ENCODE data around the gene CDK6. TPM values are rescaled to one million over a fixed set of nuclear protein-coding genes. Genes with fewer than 3 reads are reported as not detected.

CDK6 gene
- polyA plus RNA-seq, 2 of the 4 experiments (the other 2 are of a cell fraction) = 13.6 to 25.9 TPM

DNA sequence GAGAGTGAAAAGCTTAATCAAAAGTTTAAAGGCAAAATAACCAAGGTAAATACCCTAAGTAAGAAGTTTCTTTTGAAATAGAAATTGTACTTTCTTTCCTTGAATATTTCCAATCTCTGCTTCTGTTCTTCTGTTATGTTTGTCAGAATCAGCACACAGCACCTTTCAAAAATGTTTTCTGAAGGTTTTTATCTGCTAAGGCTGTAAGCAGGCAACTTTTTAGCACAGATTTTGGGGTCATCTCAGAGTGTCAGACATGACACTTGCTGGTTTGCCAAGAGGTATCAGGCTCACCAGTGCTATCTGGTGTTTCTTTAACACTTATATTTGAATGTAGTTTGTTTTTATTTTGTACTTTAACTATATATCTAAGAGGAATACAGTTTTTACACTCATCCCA is 94.2 kb downstream of the CDK6 start:
- TF ChIP-seq, protein P1, sequence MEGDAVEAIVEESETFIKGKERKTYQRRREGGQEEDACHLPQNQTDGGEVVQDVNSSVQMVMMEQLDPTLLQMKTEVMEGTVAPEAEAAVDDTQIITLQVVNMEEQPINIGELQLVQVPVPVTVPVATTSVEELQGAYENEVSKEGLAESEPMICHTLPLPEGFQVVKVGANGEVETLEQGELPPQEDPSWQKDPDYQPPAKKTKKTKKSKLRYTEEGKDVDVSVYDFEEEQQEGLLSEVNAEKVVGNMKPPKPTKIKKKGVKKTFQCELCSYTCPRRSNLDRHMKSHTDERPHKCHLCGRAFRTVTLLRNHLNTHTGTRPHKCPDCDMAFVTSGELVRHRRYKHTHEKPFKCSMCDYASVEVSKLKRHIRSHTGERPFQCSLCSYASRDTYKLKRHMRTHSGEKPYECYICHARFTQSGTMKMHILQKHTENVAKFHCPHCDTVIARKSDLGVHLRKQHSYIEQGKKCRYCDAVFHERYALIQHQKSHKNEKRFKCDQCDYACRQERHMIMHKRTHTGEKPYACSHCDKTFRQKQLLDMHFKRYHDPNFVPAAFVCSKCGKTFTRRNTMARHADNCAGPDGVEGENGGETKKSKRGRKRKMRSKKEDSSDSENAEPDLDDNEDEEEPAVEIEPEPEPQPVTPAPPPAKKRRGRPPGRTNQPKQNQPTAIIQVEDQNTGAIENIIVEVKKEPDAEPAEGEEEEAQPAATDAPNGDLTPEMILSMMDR (IDR thresholded peaks at IDR 0.05) = no peak
- TF ChIP-seq PBX3 (IDR thresholded peaks at IDR 0.05) = no peak
- TF ChIP-seq EHMT2 (IDR thresholded peaks at IDR 0.05; ENCODE audit: low read depth) = no peak
- no peak for TF ChIP-seq SREBF2 (IDR thresholded peaks at IDR 0.05)
- TF ChIP-seq, protein P2, sequence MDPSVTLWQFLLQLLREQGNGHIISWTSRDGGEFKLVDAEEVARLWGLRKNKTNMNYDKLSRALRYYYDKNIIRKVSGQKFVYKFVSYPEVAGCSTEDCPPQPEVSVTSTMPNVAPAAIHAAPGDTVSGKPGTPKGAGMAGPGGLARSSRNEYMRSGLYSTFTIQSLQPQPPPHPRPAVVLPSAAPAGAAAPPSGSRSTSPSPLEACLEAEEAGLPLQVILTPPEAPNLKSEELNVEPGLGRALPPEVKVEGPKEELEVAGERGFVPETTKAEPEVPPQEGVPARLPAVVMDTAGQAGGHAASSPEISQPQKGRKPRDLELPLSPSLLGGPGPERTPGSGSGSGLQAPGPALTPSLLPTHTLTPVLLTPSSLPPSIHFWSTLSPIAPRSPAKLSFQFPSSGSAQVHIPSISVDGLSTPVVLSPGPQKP (IDR thresholded peaks at IDR 0.05; ENCODE audit: low read depth, low read length) = no peak
- no peak for TF ChIP-seq NR3C1 (IDR thresholded peaks at IDR 0.05)
- TF ChIP-seq RAD21 (conservative IDR thresholded peaks at IDR 0.05 in 1 of 2, IDR thresholded peaks at IDR 0.05 in 1 of 2) = no peak
- Histone ChIP-seq H3K4me1 (peaks cover 56% of the 10 kb centered on the region), H3K9me3 (peaks cover 7% of the 10 kb centered on the region; the same call in 1 of the 3 replicates), H3K4me2 (peak overlapping the region; percentile 65), H3K4me3 (no peak overlapping the region), H3K27ac (peak overlapping the region; percentile 38 to 79)
- DNase-seq (ENCODE audit: low read depth in 1 of 2, low spot score in 1 of 2) (no peak), ATAC-seq (no peak), FAIRE-seq (no peak)
- ChIA-PET CTCF (interaction anchor here (1.0 to 3.2 kb wide), 3 partner anchors 15 to 129 kb away, joined by 3 to 20 read pairs (median 3); no protein-coding TSS in a partner anchor), POLR2A (no interaction called here)

GRCh38 chr7:92740700-92741126 is 95.7 kb downstream of the CDK6 start:
- ATAC-seq (peak; percentile 87 to 89), FAIRE-seq (no peak), DNase-seq (ENCODE audit: low read depth in 1 of 2, low spot score in 1 of 2) (peak in 1 of 2 experiments; percentile 74)
- WGBS (ENCODE audit: missing lambda C conversion rate) = 41% methylated on average over 6 of the region's 6 CpGs
- Histone ChIP-seq H3K9me3 (peaks cover 7% of the 10 kb centered on the region; the same call in 1 of the 3 replicates), H3K4me3 (no peak overlapping the region), H3K4me2 (peak overlapping the region; percentile 65), H3K27ac (peak overlapping the region; percentile 38 to 75), H3K4me1 (peaks cover 44% of the 10 kb centered on the region)
- POLR2A ChIA-PET = interaction anchor here (0.7 to 1.0 kb wide), 2 partner anchors 45 to 91 kb away, joined by 3 read pairs; no protein-coding TSS in a partner anchor
- CTCF ChIA-PET = interaction anchor here (3.2 kb wide), 1 partner anchor 92 kb away, joined by 20 read pairs; no protein-coding TSS in a partner anchor
- no peak for TF ChIP-seq REST (IDR thresholded peaks at IDR 0.05)
- no peak for TF ChIP-seq TFCP2L1 (CRISPR knock-in tag; IDR thresholded peaks at IDR 0.05)
- TF ChIP-seq EHF (CRISPR knock-in tag; IDR thresholded peaks at IDR 0.05) = no peak
- no peak for TF ChIP-seq EP300 (IDR thresholded peaks at IDR 0.05)
- TF ChIP-seq HDAC2 (IDR thresholded peaks at IDR 0.05) = no peak
- TF ChIP-seq NPAS2 (CRISPR knock-in tag; IDR thresholded peaks at IDR 0.05; ENCODE audit: borderline replicate concordance) = no peak
- TF ChIP-seq HES2 (IDR thresholded peaks at IDR 0.05) = no peak
- no peak for TF ChIP-seq ZC3H11A (IDR thresholded peaks at IDR 0.05)
- TF ChIP-seq CHD2 (IDR thresholded peaks at IDR 0.05; ENCODE audit: low read length, partially characterized antibody) = no peak
- TF ChIP-seq, protein P3, sequence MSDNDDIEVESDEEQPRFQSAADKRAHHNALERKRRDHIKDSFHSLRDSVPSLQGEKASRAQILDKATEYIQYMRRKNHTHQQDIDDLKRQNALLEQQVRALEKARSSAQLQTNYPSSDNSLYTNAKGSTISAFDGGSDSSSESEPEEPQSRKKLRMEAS (IDR thresholded peaks at IDR 0.05) = peak; percentile 96
- TF ChIP-seq KDM1A (IDR thresholded peaks at IDR 0.05; ENCODE audit: low read depth) = no peak
- TF ChIP-seq CEBPB (IDR thresholded peaks at IDR 0.05) = peak in 1 of 2 experiments; percentile 53; a peak in 1 of 4 replicates
- no peak for TF ChIP-seq MYC (IDR thresholded peaks at IDR 0.05; ENCODE audit: borderline replicate concordance, low read length)
- no peak for TF ChIP-seq RFX5 (IDR thresholded peaks at IDR 0.05)
- no peak for TF ChIP-seq NR3C1 (IDR thresholded peaks at IDR 0.05)
- TF ChIP-seq JUNB (IDR thresholded peaks at IDR 0.05) = peak; percentile 56
- peak; percentile 72; the same call in 1 of the 2 replicates for TF ChIP-seq HOXB13 (CRISPR knock-in tag; IDR thresholded peaks at IDR 0.05; ENCODE audit: low read depth)
- TF ChIP-seq BHLHE40 (IDR thresholded peaks at IDR 0.05; ENCODE audit: low read depth, low read length) = no peak
- TF ChIP-seq HOXA7 (CRISPR knock-in tag; IDR thresholded peaks at IDR 0.05) = no peak
- TF ChIP-seq NFE2L2 (conservative IDR thresholded peaks at IDR 0.05; ENCODE audit: low read length) = no peak
- no peak for TF ChIP-seq CHD4 (IDR thresholded peaks at IDR 0.05; ENCODE audit: borderline replicate concordance)
- no peak for TF ChIP-seq FOXS1 (CRISPR knock-in tag; IDR thresholded peaks at IDR 0.05)
- TF ChIP-seq, protein P4, sequence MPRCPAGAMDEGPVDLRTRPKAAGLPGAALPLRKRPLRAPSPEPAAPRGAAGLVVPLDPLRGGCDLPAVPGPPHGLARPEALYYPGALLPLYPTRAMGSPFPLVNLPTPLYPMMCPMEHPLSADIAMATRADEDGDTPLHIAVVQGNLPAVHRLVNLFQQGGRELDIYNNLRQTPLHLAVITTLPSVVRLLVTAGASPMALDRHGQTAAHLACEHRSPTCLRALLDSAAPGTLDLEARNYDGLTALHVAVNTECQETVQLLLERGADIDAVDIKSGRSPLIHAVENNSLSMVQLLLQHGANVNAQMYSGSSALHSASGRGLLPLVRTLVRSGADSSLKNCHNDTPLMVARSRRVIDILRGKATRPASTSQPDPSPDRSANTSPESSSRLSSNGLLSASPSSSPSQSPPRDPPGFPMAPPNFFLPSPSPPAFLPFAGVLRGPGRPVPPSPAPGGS (IDR thresholded peaks at IDR 0.05) = no peak

All from A549 (cell line).